ENCODE results near the gene B4GALT5.
A peak's percentile ranks its signal among the peaks of the same experiment; 100 is the strongest.

Gene B4GALT5

GRCh38 chr20:49705358-49705757, 8.3 kb downstream of the B4GALT5 start:
- TF ChIP-seq CTCF (IDR thresholded peaks at IDR 0.05; ENCODE audit: low read depth, low read length): no peak
- no peak for DNase-seq (ENCODE audit: extremely low read depth, low read depth)

DNA sequence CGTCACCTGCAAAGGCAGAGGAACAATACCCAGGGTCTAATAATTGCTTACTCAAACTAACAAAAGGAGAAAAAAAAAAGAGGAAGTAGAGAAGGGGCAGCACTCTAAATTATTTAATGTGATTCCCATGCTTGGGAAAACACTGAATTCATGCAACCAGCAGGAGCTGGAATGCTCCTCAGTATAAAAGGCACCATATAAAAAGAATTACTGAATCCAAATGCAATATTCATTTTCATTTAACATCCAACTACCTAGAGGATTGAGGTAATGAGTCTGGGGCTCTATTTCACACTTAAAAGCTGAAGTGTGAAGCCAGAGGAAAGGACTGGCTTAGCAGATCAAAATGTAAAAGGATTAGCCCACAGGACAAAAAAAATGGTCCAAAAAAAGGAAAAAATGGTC, 8.7 kb downstream of the B4GALT5 start:
- DNase-seq (ENCODE audit: extremely low read depth, low read depth): no peak
- TF ChIP-seq CTCF (IDR thresholded peaks at IDR 0.05; ENCODE audit: low read depth, low read length): no peak

DNA sequence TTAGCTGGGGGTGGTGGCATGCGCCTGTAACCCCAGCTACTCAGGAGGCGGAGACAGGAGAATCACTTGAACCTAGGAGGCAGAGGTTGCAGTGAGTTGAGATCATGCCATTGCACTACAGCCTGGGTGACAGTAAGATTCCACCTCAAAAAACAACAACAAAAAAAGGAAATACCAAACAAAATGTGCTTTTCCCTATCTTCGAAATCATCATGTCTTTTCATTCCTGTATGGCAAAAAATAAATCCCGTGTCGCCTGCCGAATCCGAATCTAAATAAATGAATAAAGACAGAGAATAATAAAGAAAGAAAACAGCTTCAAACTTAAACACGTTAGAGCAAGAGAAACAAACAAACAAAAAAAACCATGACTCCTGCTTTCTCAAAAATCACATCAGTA, 11.8 kb downstream of the B4GALT5 start:
- no peak for TF ChIP-seq CTCF (IDR thresholded peaks at IDR 0.05; ENCODE audit: low read depth, low read length)
- no peak for DNase-seq (ENCODE audit: extremely low read depth, low read depth)

DNA sequence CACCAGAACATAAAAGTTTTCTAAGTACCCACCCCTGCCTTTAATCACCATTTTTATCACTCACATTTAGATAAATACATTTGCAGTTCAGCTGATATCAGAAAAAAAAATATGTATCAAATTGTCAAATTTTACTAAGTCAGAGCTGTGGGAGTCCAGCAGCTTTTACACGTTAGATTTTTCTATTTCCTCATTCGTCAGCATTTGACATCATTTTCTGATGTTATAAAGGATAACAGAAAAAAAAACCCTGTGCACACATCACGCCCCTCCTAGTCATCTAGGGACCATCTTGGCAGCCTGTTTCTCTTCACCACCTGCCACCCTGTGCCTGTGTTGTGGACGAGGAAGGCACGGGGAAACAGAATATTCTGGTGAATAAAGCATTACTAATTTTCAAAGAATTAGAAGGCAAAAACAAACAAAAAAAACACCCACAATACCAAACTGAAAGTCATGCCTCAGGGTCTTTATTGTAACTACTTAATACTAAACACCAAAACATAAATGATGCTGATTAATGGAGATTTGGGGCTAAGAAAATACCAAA, 12.4 kb downstream of the B4GALT5 start:
- no peak for TF ChIP-seq CTCF (IDR thresholded peaks at IDR 0.05; ENCODE audit: low read depth, low read length)
- DNase-seq (ENCODE audit: extremely low read depth, low read depth): no peak

DNA sequence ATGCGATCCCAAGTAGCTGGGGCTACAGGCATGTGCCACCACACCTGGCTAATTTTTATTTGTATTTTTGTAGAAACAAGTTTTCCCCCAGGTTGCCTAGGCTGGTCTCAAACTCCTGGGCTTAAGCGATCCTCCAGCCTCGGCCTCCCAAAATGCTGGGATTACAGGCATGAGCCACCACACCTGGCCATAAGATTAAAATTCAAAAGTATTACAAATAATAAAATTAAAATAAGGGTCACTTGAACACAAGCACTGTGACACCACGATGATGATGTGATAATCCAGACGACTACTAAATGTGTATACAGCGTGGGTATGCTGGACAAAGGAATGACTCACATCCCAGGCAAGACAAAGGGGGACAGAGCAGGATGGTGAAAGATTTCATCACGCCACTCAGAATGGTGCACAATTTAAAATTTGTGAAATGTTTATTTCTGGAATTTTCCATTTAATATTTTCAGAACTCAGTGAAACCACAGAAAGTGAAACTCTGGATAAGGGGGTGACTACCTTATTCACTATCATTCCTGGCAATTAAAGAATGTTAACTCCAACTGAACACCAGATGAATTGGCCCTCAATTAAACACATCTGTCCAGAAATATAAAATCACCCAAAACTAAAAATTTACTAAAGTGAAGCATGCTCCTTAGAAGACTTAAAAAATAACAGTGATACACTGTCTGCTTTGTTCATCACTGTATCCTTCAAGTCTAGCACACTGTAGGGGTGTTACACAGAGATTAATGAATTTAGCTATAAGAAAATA, 13.1 kb downstream of the B4GALT5 start:
- TF ChIP-seq CTCF (IDR thresholded peaks at IDR 0.05; ENCODE audit: low read depth, low read length): no peak
- DNase-seq (ENCODE audit: extremely low read depth, low read depth): peak; percentile 60

- DNase-seq (ENCODE audit: extremely low read depth, low read depth): no peak
- no peak for TF ChIP-seq CTCF (IDR thresholded peaks at IDR 0.05; ENCODE audit: low read depth, low read length)
These were observed 14.3 kb downstream of the B4GALT5 start for GRCh38 chr20:49699200-49699992.

- TF ChIP-seq CTCF (IDR thresholded peaks at IDR 0.05; ENCODE audit: low read depth, low read length): no peak
These were observed 15.2 kb downstream of the B4GALT5 start for GRCh38 chr20:49698477-49698876.

More at GRCh38 chr20:49698477-49698876, 15.2 kb downstream of the B4GALT5 start:
- DNase-seq (ENCODE audit: extremely low read depth, low read depth): no peak

Measured in AG09319 (cell line).